BJ (cell line): ENCODE measurements around the gene SEC16A. TPM values are rescaled to one million over a fixed set of nuclear protein-coding genes. Genes with fewer than 3 reads are reported as not detected.

Experiments
- CTCF ChIA-PET: fragments of 350-600 bp; formaldehyde crosslinking; extraction: SDS; loops from one replicate; lab custom pipeline; 2021; ENCODE audit warnings: antibody characterized with exemption, inconsistent platforms; lab: Yijun Ruan, JAX
- POLR2A ChIA-PET: fragments of 300-600 bp; sonication (Branson Sonifier 250); formaldehyde crosslinking; extraction: SDS; loops from one replicate; lab custom pipeline; 2021; ENCODE audit warnings: antibody characterized with exemption; lab: Charles Lee
- DNase-seq: peaks from one replicate; pipeline ENCODE4 v3.0.0-alpha.2; 2011; ENCODE audit warnings: low read depth
- H3K27me3 ChIP-seq: 2 replicates; pipeline ENCODE4 v1.6.0; 2011; ENCODE audit warnings: low read length; ENCODE audit not compliant: control insufficient read depth, insufficient read depth
- H3K36me3 ChIP-seq: 2 replicates; pipeline ENCODE4 v1.5.1; 2011; ENCODE audit warnings: low read length; ENCODE audit not compliant: control insufficient read depth, insufficient read depth
- H3K4me3 ChIP-seq: 2 replicates; pipeline ENCODE4 v1.5.1; 2011; ENCODE audit warnings: low read depth, mild to moderate bottlenecking, control low read depth, low read length
- polyA plus RNA-seq: library from polyadenylated mRNA; depleted of rRNA; stranded (reverse); fragments of >200 nt; gene quantifications from 2 replicates; pipeline ENCODE4 v1.2.3, GENCODE V29; 2011
- TF ChIP-seq, protein P1 (sequence below): IDR thresholded peaks from 2 replicates; pipeline ENCODE4 v1.5.1; 2011; ENCODE audit warnings: low read depth, mild to moderate bottlenecking, control low read depth, inconsistent platforms, low read length, moderate library complexity; ENCODE audit not compliant: insufficient read depth

SEC16A gene
- polyA plus RNA-seq, 1 experiment: 24.4 TPM

DNA sequence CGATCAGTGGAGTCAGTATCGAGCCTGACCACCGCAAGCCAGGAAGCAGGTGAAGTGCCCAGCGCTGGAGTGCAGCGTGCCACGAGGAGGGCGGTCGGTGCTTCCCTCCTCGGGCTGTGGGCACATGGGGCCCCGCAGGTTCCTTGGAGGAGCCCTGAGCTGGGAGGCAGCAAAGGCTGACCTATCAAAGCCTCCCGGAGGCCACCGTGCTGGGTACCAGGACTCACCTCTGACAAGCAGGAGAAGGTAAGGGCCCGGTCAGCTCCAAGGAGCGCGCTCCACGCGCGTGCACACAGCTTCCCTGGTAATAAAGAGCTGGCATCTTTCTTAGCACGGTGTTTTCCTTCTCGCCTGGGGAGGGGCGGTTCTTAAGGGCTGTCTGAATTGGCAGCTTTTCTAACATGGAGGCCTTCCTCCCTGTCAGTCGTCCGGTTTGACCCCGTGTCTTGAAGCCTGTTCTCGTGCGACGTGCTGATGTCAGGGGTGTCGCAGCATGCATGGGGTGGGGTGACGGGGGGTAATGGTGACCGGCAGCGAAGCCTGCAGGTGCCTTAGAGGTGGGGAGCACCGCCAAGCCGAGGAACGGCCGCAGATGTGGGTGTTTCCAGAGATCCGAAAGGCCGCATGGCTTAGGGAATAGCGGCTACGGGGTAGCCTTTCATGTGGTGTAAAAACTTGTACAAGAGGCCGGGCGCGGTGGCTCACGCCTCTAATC, 59.3 kb downstream of the SEC16A start:
- POLR2A ChIA-PET: no interaction called here
- TF ChIP-seq, protein P1, sequence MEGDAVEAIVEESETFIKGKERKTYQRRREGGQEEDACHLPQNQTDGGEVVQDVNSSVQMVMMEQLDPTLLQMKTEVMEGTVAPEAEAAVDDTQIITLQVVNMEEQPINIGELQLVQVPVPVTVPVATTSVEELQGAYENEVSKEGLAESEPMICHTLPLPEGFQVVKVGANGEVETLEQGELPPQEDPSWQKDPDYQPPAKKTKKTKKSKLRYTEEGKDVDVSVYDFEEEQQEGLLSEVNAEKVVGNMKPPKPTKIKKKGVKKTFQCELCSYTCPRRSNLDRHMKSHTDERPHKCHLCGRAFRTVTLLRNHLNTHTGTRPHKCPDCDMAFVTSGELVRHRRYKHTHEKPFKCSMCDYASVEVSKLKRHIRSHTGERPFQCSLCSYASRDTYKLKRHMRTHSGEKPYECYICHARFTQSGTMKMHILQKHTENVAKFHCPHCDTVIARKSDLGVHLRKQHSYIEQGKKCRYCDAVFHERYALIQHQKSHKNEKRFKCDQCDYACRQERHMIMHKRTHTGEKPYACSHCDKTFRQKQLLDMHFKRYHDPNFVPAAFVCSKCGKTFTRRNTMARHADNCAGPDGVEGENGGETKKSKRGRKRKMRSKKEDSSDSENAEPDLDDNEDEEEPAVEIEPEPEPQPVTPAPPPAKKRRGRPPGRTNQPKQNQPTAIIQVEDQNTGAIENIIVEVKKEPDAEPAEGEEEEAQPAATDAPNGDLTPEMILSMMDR: no peak
- H3K27me3 ChIP-seq: no peaks in the 10 kb centered on the region
- H3K4me3 ChIP-seq: no peak overlapping the region
- CTCF ChIA-PET: interaction anchor here (0.9 to 1.5 kb wide), 5 partner anchors 10 to 23 kb away, joined by 3 to 6 read pairs (median 4); no protein-coding TSS in a partner anchor
- no peak for DNase-seq
- peaks cover 29% of the 10 kb centered on the region for H3K36me3 ChIP-seq

DNA sequence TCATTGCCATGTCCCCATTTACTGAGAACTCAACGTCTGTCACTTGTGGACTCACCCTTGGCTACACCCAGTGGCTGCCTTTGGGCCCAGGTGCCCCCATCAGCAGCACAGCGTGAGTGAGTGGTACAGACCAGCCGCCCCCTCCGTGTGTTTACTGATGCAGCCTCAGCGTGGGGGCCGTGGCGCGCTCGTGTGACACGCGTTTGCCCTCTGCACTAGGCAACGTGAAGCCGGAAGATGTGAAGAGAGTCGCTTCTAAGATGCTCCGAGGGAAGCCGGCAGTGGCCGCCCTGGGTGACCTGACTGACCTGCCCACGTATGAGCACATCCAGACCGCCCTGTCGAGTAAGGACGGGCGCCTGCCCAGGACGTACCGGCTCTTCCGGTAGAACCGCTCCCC, 60.0 kb downstream of the SEC16A start:
- CTCF ChIA-PET: interaction anchor here (1.1 kb wide), 1 partner anchor 17 kb away, joined by 6 read pairs; no protein-coding TSS in a partner anchor
- DNase-seq: no peak
- H3K36me3 ChIP-seq: peaks cover 36% of the 10 kb centered on the region
- POLR2A ChIA-PET: no interaction called here
- no peaks in the 10 kb centered on the region for H3K27me3 ChIP-seq
- H3K4me3 ChIP-seq: no peak overlapping the region
- TF ChIP-seq, protein P1: no peak

DNA sequence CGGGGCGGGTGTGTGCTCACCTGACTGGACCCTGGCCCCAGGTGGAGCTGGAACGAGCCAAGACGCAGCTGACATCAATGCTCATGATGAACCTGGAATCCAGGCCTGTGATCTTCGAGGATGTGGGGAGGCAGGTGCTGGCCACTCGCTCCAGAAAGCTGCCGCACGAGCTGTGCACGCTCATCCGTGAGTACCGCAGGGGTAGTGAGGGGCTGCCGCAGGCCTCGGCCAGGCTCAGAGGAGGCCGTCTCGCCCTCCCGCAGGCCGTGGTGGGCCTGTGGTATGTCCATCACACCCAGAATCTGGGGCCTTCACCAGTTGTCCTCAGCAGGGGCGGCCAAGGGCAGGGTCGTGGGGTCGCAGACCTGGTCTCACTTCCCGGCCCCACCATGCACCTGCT, 61.0 kb downstream of the SEC16A start:
- Histone ChIP-seq H3K36me3 (peaks cover 42% of the 10 kb centered on the region), H3K4me3 (no peak overlapping the region), H3K27me3 (no peaks in the 10 kb centered on the region)
- ChIA-PET CTCF (no interaction called here), POLR2A (no interaction called here)
- DNase-seq: no peak
- TF ChIP-seq, protein P1: no peak

DNA sequence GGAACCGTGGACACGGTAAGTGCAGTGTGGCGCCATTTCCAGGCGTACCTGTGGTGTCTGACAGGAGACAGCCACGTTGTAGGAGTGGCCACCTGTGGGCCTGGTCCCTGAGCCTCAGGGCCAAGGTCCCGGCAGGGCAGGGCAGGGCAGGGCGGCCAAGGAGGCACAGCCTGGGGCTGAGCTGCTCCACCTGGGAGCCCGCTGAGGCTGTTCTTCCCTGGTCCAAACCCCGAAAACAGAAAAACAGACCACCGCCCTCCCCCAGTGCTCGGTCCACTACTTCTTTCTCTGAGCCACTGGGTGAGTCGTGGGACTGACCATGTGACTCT, 63.8 kb downstream of the SEC16A start:
- Histone ChIP-seq H3K27me3 (no peaks in the 10 kb centered on the region), H3K4me3 (no peak overlapping the region), H3K36me3 (peaks cover 62% of the 10 kb centered on the region)
- TF ChIP-seq, protein P1: no peak
- ChIA-PET POLR2A (no interaction called here), CTCF (no interaction called here)
- DNase-seq: no peak

DNA sequence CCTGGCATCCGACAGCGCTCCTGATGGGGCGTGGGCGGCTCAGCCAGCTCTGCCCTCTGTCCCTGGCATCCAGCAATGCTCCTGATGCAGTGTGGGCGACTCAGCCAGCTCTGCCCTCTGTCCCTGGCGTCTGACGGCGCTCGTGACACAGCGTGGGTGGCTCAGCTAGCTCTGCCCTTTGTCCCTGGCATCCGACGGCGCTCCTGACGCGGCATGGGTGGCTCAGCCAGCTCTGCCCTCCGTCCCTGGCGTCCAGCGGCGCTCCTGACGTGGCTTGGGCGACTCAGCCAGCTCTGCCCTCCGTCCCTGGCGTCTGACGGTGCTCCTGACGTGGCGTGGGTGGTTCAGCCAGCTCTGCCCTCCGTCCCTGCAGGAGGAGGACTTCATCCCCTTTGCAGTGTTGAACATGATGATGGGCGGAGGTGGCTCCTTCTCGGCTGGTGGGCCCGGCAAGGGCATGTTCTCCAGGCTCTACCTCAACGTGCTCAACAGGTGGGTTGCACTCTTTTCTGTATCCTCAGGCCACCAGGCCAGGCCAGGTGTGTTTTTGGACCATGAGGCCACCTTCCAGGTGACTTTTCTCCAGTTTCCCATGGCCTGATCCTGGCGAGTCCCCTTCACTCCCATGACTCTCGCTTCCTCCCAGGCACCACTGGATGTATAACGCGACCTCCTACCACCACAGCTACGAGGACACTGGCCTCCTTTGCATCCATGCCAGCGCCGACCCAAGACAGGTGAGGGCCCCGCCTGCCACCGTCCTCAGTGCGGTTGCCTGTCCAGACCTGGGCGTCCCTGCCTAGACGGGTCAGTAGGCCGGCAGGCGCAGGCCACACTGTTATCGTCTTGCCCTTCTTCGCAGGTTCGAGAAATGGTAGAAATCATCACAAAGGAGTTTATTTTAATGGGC, 64.4 kb downstream of the SEC16A start:
- Histone ChIP-seq H3K27me3 (no peaks in the 10 kb centered on the region), H3K36me3 (peaks cover 64% of the 10 kb centered on the region), H3K4me3 (no peak overlapping the region)
- TF ChIP-seq, protein P1: no peak
- no peak for DNase-seq
- ChIA-PET POLR2A (no interaction called here), CTCF (interaction anchor here (1.0 kb wide), 3 partner anchors 22 to 52 kb away, joined by 3 to 4 read pairs (median 3); no protein-coding TSS in a partner anchor)
